ENCODE measurements around the gene ARHGEF25. TPM values are rescaled to one million over a fixed set of nuclear protein-coding genes. Genes with fewer than 3 reads are reported as not detected.

Gene ARHGEF25
- total RNA-seq, 1 donor from 2014 or later, result 9.7 TPM

DNA sequence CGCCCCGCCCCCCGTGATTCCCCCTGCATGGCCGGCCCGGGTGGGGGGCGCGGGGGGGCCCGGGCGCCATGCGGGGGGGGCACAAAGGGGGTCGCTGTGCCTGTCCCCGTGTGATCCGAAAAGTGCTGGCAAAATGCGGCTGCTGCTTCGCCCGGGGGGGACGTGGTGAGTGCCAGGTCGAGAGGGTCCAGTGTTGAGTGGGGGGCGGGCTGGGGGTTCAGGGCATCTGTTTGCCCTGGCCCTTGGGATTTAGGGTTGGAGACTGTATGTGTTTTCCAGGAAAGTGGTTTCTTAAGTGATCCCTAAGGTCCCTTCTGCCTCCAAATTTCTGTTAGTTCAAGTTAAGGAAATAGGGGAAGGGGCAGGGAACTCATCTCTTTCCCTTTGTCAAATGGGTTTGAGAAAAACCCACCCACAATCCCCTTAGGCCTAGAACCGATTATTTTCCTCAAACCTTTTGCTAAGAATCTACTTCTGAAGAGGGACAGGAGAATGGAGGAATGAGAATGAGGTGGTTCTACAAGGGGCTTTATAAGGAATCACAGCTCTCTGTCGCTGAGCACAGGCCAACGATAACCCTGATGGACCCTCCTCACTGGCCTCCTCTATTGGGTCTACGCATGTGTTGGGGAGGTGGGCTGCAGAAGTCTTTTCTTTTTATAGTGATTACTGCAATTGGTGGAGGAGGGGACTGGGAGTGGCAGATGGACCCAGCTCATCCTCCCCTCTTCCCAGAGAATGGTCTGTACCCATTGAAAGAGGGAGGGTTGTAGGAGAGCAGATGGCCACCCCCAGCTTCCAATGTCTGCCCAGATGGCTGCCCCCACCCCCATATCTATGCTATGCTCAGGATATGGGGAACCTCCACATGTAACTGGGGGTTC, 834 bp downstream of the ARHGEF25 start:
- no peaks in the 10 kb centered on the region for H3K9me3 ChIP-seq (replicated peaks)
- H3K4me3 ChIP-seq, result peak overlapping the region; percentile 87
- peaks cover 99% of the 10 kb centered on the region for H3K4me1 ChIP-seq
- H3K27me3 ChIP-seq (ENCODE audit: low read depth), result peaks cover 4% of the 10 kb centered on the region
- H3K27ac ChIP-seq (replicated peaks), result peak overlapping the region; percentile 90
- TF ChIP-seq, protein P1, sequence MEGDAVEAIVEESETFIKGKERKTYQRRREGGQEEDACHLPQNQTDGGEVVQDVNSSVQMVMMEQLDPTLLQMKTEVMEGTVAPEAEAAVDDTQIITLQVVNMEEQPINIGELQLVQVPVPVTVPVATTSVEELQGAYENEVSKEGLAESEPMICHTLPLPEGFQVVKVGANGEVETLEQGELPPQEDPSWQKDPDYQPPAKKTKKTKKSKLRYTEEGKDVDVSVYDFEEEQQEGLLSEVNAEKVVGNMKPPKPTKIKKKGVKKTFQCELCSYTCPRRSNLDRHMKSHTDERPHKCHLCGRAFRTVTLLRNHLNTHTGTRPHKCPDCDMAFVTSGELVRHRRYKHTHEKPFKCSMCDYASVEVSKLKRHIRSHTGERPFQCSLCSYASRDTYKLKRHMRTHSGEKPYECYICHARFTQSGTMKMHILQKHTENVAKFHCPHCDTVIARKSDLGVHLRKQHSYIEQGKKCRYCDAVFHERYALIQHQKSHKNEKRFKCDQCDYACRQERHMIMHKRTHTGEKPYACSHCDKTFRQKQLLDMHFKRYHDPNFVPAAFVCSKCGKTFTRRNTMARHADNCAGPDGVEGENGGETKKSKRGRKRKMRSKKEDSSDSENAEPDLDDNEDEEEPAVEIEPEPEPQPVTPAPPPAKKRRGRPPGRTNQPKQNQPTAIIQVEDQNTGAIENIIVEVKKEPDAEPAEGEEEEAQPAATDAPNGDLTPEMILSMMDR (IDR thresholded peaks at IDR 0.05; ENCODE audit: borderline replicate concordance), result no peak
- intact Hi-C loops (cut with micrococcal nuclease), result no loop called here
- DNase-seq, result no peak
- H3K36me3 ChIP-seq, result peaks cover 34% of the 10 kb centered on the region

DNA sequence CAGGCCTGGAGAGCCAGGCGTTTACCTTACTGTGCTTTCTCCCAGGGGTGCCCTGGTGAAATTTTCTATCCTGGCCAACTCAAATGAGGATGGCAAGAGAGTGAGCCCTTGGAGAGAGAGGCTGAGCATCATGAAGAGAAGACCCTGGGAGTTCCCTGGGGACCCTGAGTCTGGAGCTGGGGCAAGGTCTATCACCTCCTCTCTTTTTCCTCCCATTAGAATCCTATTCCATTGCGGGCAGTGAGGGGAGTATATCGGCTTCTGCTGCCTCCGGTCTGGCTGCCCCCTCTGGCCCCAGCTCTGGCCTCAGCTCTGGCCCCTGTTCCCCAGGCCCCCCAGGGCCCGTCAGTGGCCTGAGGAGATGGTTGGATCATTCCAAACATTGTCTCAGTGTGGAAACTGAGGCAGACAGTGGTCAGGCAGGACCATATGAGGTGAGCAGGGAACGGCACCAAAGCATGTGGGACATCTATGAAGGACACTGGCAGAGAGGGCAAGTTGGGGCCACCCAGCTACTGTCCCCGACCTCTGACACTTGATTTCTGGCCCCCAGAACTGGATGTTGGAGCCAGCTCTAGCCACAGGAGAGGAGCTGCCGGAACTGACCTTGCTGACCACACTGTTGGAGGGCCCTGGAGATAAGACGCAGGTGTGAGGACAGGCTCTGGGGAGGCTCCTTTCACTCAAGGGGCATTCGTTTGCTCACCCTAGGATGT, 1.6 kb downstream of the ARHGEF25 start:
- H3K27ac ChIP-seq (replicated peaks), result peak overlapping the region; percentile 90
- peaks cover 29% of the 10 kb centered on the region for H3K36me3 ChIP-seq
- peak overlapping the region; percentile 87 for H3K4me3 ChIP-seq
- DNase-seq, result no peak
- TF ChIP-seq, protein P1 (IDR thresholded peaks at IDR 0.05; ENCODE audit: borderline replicate concordance), result no peak
- peaks cover 91% of the 10 kb centered on the region for H3K4me1 ChIP-seq
- peaks cover 12% of the 10 kb centered on the region for H3K27me3 ChIP-seq (ENCODE audit: low read depth)
- no peaks in the 10 kb centered on the region for H3K9me3 ChIP-seq (replicated peaks)
- intact Hi-C loops (cut with micrococcal nuclease), result no loop called here

DNA sequence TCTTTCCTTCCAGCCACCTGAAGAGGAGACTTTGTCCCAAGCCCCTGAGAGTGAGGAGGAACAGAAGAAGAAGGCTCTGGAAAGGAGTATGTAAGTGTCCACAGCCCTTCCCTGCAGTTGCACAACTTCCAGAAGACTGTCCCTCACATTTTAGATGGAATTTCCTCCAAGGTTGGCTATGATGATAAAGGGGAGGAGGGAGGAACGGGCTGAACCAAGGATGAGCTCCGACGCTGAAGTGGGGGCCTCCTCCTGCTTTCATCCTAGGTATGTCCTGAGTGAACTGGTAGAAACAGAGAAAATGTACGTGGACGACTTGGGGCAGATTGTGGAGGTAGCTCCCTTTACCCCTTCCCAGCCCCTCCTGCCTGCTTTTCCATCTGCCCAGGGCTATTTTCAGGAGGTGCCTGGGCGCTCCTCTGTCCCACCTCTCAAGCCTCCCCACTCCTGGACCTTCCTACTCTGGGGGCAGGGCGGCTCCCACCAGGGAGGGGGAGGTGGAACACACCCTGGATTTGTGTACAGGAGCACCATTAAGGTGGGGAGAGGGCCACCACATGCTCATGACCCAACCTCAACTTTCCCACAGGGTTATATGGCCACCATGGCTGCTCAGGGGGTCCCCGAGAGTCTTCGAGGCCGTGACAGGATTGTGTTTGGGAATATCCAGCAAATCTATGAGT, 2.3 kb downstream of the ARHGEF25 start:
- peaks cover 15% of the 10 kb centered on the region for H3K27me3 ChIP-seq (ENCODE audit: low read depth)
- peak overlapping the region; percentile 90 for H3K27ac ChIP-seq (replicated peaks)
- H3K9me3 ChIP-seq (replicated peaks), result no peaks in the 10 kb centered on the region
- H3K36me3 ChIP-seq, result peaks cover 29% of the 10 kb centered on the region
- TF ChIP-seq, protein P1 (IDR thresholded peaks at IDR 0.05; ENCODE audit: borderline replicate concordance), result no peak
- DNase-seq, result no peak
- H3K4me3 ChIP-seq, result peak overlapping the region; percentile 87
- intact Hi-C loops (cut with micrococcal nuclease), result no loop called here
- H3K4me1 ChIP-seq, result peaks cover 88% of the 10 kb centered on the region

DNA sequence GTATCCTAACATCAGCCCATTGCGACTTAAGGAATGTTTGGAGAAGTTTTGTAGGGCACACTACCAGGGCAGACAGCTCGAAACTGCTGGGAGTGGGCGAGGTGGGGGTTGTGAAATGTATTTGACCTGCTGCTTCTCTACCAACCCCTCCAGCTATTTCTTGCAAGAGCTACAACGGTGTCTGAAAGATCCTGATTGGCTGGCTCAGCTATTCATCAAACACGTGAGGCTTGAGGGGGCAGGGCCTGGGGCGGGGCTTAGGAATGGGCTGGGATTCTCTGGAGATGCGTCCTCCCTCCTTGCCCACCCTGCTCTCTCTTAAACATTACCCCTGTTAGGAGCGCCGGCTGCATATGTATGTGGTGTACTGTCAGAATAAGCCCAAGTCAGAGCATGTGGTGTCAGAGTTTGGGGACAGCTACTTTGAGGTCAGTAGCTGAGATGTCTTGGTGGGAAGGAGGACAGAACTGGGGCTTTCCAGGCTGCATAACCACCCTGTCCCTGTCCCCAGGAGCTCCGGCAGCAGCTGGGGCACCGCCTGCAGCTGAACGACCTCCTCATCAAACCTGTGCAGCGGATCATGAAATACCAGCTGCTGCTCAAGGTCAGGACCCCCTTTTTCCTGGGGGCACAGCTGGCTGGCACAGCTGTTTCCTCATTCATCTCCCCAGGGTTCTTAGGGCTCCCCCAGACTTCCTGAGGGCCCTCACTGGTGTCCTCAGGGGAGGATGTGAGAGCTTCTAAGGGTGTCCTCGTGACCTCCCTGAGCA, 3.1 kb downstream of the ARHGEF25 start:
- no peaks in the 10 kb centered on the region for H3K9me3 ChIP-seq (replicated peaks)
- peaks cover 29% of the 10 kb centered on the region for H3K36me3 ChIP-seq
- intact Hi-C loops (cut with micrococcal nuclease), result no loop called here
- DNase-seq, result peak; percentile 47
- peak overlapping the region; percentile 87 for H3K4me3 ChIP-seq
- H3K27me3 ChIP-seq (ENCODE audit: low read depth), result peaks cover 19% of the 10 kb centered on the region
- peaks cover 85% of the 10 kb centered on the region for H3K4me1 ChIP-seq
- TF ChIP-seq, protein P1 (IDR thresholded peaks at IDR 0.05; ENCODE audit: borderline replicate concordance), result no peak
- peak overlapping the region; percentile 46 for H3K27ac ChIP-seq (replicated peaks)

All from left ventricle myocardium inferior (tissue), 1 donor.